DOHH2 (cell line): ENCODE results near the gene PCP4.

Source experiments
- H3F3A ChIP-seq: fragments of 200-600 bp; sonication (generic), shearing (Covaris generic); 2 replicates; pipeline ENCODE4 v1.6.0; 2016; ENCODE audit warnings: antibody characterized with exemption, mild to moderate bottlenecking; ENCODE audit not compliant: control insufficient read depth, insufficient read depth
- H3K27ac ChIP-seq: fragments of 200-600 bp; sonication (generic); 2 replicates; pipeline ENCODE4 v1.5.1; 2014; ENCODE audit warnings: low read depth, mild to moderate bottlenecking, low read length, moderate library complexity
- H3K27me3 ChIP-seq: fragments of 200-600 bp; sonication (generic); 2 replicates; pipeline ENCODE4 v1.6.1; 2014; ENCODE audit warnings: mild to moderate bottlenecking, low read length, mixed read lengths; ENCODE audit not compliant: control insufficient read depth
- H3K36me3 ChIP-seq: fragments of 200-600 bp; sonication (generic); 2 replicates; pipeline ENCODE4 v1.6.1; 2014; ENCODE audit warnings: mild to moderate bottlenecking, low read length, moderate library complexity, mixed read lengths; ENCODE audit not compliant: control insufficient read depth
- H3K4me1 ChIP-seq: fragments of 200-600 bp; sonication (generic); 2 replicates; pipeline ENCODE4 v1.6.1; 2014; ENCODE audit warnings: mild to moderate bottlenecking, low read length, mixed read lengths; ENCODE audit not compliant: control insufficient read depth
- H3K4me2 ChIP-seq: fragments of 200-600 bp; sonication (generic); 2 replicates; pipeline ENCODE4 v1.6.0; 2014; ENCODE audit warnings: mild to moderate bottlenecking, low read length, moderate library complexity
- H3K4me3 ChIP-seq: fragments of 200-600 bp; sonication (generic); 2 replicates; pipeline ENCODE4 v1.5.1; 2014; ENCODE audit warnings: mild to moderate bottlenecking, low read length, mixed read lengths
- H3K79me2 ChIP-seq: fragments of 200-600 bp; sonication (generic); 2 replicates; pipeline ENCODE4 v1.6.1; 2014; ENCODE audit warnings: mild to moderate bottlenecking, low read length, mixed read lengths; ENCODE audit not compliant: control insufficient read depth
- H3K9me2 ChIP-seq: fragments of 200-600 bp; sonication (generic); replicated peaks from 2 replicates; pipeline ENCODE4 v1.6.1; 2014; ENCODE audit warnings: mild to moderate bottlenecking, low read length, mixed read lengths; ENCODE audit not compliant: control insufficient read depth
- H3K9me3 ChIP-seq: fragments of 200-600 bp; sonication (generic); 2 replicates; pipeline ENCODE4 v1.6.1; 2014; ENCODE audit warnings: antibody characterized with exemption, low read length, mixed read lengths; ENCODE audit not compliant: control insufficient read depth, insufficient read depth
- H4K20me1 ChIP-seq: fragments of 200-600 bp; sonication (generic); 2 replicates; pipeline ENCODE4 v1.6.0; 2014; ENCODE audit warnings: low read depth, mild to moderate bottlenecking, antibody characterized with exemption, low read length, moderate library complexity; ENCODE audit not compliant: control insufficient read depth, insufficient read depth
- EZH2phosphoT487 ChIP-seq: fragments of 200-600 bp; sonication (generic); IDR thresholded peaks from 2 replicates; pipeline ENCODE4 v1.6.1; 2017; ENCODE audit warnings: borderline replicate concordance, mild to moderate bottlenecking, antibody characterized with exemption, low read length, moderate library complexity, mixed read lengths
- TF ChIP-seq, protein P1 (sequence below): fragments of 200-600 bp; sonication (generic); IDR thresholded peaks from one replicate; pipeline ENCODE4 v1.5.1; 2014; ENCODE audit warnings: antibody characterized with exemption, mild to moderate bottlenecking, low read depth, low read length; ENCODE audit not compliant: poor library complexity, severe bottlenecking

Gene PCP4

DNA sequence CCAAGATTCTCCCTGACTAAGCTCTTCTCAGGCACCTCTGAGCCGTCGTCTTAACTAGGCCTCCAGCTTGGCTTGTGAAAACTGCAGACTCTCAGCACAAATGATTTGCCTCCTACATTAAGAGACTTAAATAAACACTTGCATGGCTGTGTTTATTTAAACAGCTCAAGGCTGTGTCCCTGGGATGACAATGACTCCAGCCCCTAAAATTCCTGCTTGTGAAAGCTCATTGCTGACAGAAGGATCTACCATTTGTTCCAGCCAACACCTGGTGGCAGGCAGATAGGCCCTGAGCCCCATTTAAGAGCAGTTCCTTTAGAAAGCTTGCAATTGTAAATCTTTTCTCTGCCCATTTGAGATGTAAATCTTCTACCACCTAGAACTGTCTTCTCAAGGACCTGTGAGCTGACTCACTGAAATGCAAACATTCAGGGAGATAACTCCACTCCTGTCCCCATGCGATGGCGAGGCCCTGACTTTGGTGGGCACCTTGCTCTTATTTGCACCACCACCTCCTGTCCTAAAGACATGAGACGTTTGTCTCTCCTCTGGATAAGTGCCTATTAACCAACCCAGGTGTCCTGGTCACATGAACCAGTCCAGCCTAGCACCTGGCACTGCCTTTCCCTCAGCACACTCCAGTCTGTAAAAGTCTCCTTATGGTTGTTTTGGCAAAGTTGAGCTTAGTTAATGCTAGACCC is 15.1 kb upstream of the PCP4 start:
- H3K27ac ChIP-seq: no peak overlapping the region
- no peaks in the 10 kb centered on the region for H4K20me1 ChIP-seq
- H3K79me2 ChIP-seq: no peaks in the 10 kb centered on the region
- TF ChIP-seq, protein P1, sequence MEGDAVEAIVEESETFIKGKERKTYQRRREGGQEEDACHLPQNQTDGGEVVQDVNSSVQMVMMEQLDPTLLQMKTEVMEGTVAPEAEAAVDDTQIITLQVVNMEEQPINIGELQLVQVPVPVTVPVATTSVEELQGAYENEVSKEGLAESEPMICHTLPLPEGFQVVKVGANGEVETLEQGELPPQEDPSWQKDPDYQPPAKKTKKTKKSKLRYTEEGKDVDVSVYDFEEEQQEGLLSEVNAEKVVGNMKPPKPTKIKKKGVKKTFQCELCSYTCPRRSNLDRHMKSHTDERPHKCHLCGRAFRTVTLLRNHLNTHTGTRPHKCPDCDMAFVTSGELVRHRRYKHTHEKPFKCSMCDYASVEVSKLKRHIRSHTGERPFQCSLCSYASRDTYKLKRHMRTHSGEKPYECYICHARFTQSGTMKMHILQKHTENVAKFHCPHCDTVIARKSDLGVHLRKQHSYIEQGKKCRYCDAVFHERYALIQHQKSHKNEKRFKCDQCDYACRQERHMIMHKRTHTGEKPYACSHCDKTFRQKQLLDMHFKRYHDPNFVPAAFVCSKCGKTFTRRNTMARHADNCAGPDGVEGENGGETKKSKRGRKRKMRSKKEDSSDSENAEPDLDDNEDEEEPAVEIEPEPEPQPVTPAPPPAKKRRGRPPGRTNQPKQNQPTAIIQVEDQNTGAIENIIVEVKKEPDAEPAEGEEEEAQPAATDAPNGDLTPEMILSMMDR: no peak
- TF ChIP-seq EZH2phosphoT487: no peak
- no peak overlapping the region for H3K4me3 ChIP-seq
- no peaks in the 10 kb centered on the region for H3K9me2 ChIP-seq
- H3K4me2 ChIP-seq: no peak overlapping the region
- H3K36me3 ChIP-seq: no peaks in the 10 kb centered on the region
- H3F3A ChIP-seq: no peaks in the 10 kb centered on the region
- H3K27me3 ChIP-seq: no peaks in the 10 kb centered on the region
- no peaks in the 10 kb centered on the region for H3K4me1 ChIP-seq
- no peaks in the 10 kb centered on the region for H3K9me3 ChIP-seq

DNA sequence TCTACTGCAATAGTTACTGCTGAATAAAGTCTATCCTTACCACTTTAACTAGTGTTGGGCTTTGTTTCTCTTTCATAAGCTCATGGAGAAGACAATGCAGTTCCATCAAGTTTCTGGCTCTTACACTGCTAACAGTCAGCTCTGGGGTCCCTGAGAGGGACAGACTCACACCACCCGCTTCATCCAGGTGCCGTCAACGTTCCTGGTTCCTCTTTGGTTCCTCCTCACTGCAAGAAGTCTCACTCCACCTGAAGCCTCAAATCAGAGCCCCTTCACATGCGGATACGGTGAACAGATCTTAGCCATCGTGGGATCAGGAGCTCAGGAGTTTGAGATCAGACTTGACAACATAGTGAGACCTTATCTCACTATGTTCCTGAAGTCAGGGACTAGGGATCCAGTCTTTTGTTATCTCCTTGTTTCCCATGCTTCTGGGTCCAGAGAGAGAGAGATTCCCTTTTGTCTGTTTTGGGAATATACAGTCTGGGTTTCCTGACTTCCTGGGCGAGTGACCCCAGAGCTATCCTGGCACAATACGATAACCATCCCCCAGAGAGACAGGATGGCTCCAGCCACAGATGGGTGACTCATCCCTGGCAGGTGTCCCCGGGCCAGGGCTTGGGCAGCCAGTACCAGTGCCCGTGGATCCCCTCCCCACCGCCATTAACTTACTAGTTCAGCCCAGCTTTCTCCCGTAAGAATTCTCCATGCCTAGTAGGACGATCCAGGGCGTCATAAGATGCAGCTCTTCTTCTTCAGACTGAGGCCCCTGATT is 14.3 kb upstream of the PCP4 start:
- Histone ChIP-seq H3K27me3 (no peaks in the 10 kb centered on the region), H3K4me3 (no peak overlapping the region), H3K27ac (no peak overlapping the region), H3K4me2 (no peak overlapping the region), H3F3A (no peaks in the 10 kb centered on the region), H3K9me2 (no peaks in the 10 kb centered on the region), H3K4me1 (no peaks in the 10 kb centered on the region), H3K36me3 (no peaks in the 10 kb centered on the region), H3K9me3 (no peaks in the 10 kb centered on the region), H3K79me2 (no peaks in the 10 kb centered on the region), H4K20me1 (no peaks in the 10 kb centered on the region)
- TF ChIP-seq, protein P1: no peak
- no peak for TF ChIP-seq EZH2phosphoT487

DNA sequence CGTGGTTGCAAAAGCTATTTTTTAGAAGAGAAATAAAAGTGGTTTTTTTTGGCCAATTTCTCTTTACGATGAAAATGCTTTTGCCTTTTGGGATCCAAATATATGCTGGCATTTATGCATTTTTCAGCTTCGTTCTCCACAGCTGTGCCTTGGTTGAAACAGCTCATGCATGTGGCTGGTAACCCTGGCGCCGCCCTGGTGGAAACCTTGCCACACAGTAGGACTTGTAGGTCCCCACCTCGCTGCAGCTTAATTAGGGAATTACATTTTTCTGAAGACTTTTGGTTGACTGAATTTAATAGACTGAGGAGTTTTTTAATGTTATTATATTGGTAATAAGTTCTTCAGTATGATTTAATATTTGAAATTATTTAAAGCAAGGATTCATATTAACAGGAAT is 12.7 kb upstream of the PCP4 start:
- H3K4me1 ChIP-seq: no peaks in the 10 kb centered on the region
- no peaks in the 10 kb centered on the region for H3K27me3 ChIP-seq
- H3K4me3 ChIP-seq: no peak overlapping the region
- H3K36me3 ChIP-seq: no peaks in the 10 kb centered on the region
- no peak overlapping the region for H3K4me2 ChIP-seq
- H4K20me1 ChIP-seq: no peaks in the 10 kb centered on the region
- H3K9me3 ChIP-seq: no peaks in the 10 kb centered on the region
- H3K9me2 ChIP-seq: no peaks in the 10 kb centered on the region
- TF ChIP-seq, protein P1: peak; percentile 29
- no peak for TF ChIP-seq EZH2phosphoT487
- H3F3A ChIP-seq: no peaks in the 10 kb centered on the region
- H3K79me2 ChIP-seq: no peaks in the 10 kb centered on the region
- no peak overlapping the region for H3K27ac ChIP-seq
